Nasal cavity respiratory epithelium epithelial cell of viscerocranial mucosa (primary cell): Measurements from ENCODE around the gene RNF152. TPM values are rescaled to one million over a fixed set of nuclear protein-coding genes. Genes with fewer than 3 reads are reported as not detected.

ENCODE experiments used
- total RNA-seq: library from RNA; depleted of rRNA; stranded (reverse); fragments of >200 nt; gene quantifications from 2 replicates; pipeline ENCODE4 v1.2.3, GENCODE V29; 2014

RNF152 gene
- 24.6 and 76.5 TPM in 2 replicates for total RNA-seq

GRCh38 chr18:61892683-61893308, at the start of gene RNF152:
Gene RNF152 (minus strand): TSS chr18:61893007. CDS start chr18:61816463, 76,544 bp downstream.

